HG03342 (cell line): ENCODE measurements around the gene SRPK2.
A peak's percentile ranks its signal among the peaks of the same experiment; 100 is the strongest.
"Not testable (repeated sequence)": the region's sequence is repeated elsewhere in the genome, so short reads cannot be mapped to it uniquely, and the experiment has no call there.

Experiments used
- ATAC-seq: cut with Tn5 transposase; IDR thresholded peaks from one replicate; pipeline ENCODE4 v1.9.1; 2021; ENCODE audit warnings: mild to moderate bottlenecking, moderate library complexity; ENCODE audit not compliant: unreplicated experiment

Gene SRPK2

DNA sequence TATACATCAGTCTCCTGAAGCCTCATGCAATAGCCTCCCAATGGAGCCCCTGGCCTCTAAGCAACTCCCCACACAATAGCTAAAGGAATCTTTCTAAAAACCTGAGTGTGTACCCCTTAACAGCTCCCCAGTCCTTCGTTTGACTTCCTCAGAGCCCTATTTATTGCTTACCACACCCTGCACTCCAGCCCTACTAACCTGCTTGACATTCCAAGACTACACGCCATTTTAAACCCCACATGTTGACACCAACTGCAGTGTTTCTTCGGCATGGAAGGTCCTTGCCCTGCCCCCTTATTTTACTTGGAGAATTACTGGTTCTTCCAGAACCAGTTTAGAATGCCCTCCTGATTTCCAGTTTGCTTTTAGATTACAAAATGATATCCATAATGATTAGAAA is 10.8 kb downstream of the SRPK2 start:
- no peak for ATAC-seq

- no peak for ATAC-seq
These were observed 11.7 kb downstream of the SRPK2 start for GRCh38 chr7:105376908-105377533.

DNA sequence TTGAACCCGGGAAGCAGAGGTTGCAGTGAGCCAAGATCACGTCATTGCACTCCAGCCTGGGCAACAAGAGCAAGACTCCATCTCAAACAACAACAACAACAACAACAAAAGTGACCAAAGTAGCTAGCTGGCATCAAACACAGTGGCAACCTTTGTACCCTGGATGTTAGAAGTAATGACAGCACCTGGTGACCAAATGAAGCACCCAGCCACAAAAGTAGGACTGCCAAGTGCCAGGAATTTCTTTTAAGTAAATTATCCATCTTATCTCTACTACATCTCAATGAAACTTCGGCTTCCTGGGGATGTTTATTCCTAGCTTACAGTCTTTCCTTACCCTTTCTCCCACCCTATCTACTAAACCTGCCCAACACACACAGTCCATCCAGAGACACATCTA is 18.8 kb downstream of the SRPK2 start:
- ATAC-seq = no peak

- no peak for ATAC-seq
These were observed 21.3 kb downstream of the SRPK2 start for GRCh38 chr7:105367458-105367857.

GRCh38 chr7:105365541-105366534 is 22.9 kb downstream of the SRPK2 start:
- no peak for ATAC-seq

DNA sequence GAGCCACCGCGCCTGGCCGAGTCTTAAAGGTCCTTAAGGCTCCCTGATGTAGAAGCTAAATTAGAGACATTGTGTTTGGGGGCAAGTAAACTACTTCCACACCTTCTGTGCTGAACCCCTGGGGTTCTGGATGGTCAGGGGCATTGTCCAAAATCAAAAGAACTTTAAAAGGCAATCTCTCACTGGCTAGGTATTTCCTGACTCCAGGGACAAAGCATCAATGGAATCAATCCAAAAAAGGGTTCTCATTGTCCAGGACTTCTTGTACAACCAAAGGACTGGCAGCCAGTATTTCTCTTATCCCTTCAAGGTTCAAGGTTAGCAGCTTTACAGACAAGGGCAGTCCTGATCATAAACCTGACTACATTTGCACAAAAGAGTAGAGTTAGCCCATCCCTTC is 24.0 kb downstream of the SRPK2 start:
- ATAC-seq = no peak

DNA sequence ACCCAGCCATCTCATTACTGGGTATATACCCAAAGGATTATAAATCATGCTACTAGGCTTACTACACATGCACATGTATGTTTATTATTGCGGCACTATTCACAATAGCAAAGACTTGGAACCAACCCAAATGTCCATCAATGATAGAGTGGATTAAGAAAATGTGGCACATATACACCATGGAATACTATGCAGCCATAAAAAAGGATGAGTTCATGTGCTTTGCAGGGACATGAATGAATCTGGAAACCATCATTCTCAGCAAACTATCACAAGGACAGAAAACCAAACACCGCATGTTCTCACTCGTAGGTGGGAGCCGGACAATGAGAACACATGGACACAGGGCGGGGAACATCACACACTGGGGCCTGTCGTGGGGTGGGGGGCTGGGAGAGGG is 25.1 kb downstream of the SRPK2 start:
- ATAC-seq = not testable (repeated sequence)

DNA sequence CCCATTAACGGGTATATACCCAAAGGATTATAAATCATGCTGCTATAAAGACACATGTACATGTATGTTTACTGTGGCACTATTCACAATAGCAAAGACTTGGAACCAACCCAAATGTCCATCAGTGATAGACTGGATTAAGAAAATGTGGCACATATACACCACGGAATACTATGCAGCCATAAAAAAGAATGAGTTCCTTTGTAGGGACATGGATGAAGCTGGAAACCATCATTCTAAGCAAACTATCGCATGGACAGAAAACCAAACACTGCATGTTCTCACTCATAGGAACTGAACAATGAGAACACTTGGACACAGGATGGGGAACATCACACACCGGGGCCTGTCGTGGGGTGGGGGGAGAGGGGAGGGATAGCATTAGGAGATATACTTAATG is 26.0 kb downstream of the SRPK2 start:
- ATAC-seq = not testable (repeated sequence)

GRCh38 chr7:105361995-105362394 is 26.7 kb downstream of the SRPK2 start:
- ATAC-seq = not testable (repeated sequence)

- not testable (repeated sequence) for ATAC-seq
These were observed 28.6 kb downstream of the SRPK2 start for GRCh38 chr7:105360149-105360548.

GRCh38 chr7:105355701-105356100 is 33.0 kb downstream of the SRPK2 start:
- ATAC-seq = no peak

- ATAC-seq = no peak
These were observed 34.3 kb downstream of the SRPK2 start for GRCh38 chr7:105354383-105354782.

DNA sequence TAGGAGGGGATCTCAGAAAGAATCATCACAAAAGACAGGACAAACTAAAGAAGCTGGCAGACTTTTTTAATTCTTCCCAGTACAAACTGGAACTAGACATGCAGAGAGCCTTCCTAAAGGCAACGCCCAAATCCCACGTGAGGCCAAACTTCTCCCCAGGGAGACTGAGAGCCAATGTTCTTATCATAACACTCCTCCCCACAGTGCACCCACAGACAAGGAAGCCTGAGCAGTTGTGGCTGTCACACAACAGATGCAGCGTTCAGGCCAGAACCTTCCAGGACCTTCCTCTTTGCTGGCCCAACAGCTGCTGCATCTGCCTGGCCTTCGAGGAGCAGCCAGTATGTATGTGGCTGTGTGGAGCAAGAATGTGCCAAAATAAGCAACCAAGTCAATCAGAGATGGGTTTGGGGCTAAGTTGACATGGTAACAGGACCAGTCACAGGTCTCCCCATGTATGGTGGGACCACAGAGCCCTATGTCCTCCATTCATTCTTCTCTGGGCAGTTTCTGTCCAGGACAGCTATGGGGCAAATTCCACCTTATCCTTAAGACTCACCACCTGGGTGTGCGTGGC is 34.9 kb downstream of the SRPK2 start:
- ATAC-seq = peak; percentile 34

- no peak for ATAC-seq
These were observed 35.6 kb downstream of the SRPK2 start for GRCh38 chr7:105352901-105353668.

DNA sequence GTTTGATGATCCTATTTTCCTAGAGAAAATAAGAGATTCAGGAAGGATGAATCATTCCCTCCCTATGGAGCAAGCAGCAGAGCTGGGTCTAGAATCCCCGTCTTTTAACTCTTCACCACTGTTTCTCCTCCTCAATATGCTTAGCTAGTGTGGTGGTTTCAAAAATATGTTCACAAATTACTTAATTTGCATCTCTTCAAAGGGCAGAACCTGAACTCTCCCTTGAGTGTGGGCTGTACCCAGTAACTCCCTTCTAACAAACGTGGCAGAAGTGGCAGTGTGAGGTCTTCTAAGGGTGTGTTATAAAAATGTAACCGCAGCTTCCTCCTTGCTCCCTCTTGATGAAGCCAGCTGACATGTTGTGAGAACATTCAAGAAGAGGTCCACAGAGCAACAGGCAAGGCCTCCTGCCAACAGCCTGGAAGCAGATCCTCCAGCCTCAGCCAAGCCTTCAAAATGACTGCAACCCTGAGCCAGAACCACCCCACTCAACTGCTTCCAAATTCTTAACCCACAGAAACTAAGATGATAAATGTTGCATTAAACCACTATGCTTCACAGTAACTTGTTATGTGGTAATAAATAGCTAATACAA is 36.6 kb downstream of the SRPK2 start:
- ATAC-seq = peak; percentile 90

- no peak for ATAC-seq
These were observed 37.8 kb downstream of the SRPK2 start for GRCh38 chr7:105350906-105351305.

- ATAC-seq = not testable (repeated sequence)
These were observed 40.5 kb downstream of the SRPK2 start for GRCh38 chr7:105348177-105348576.

GRCh38 chr7:105346593-105347322 is 42.0 kb downstream of the SRPK2 start:
- ATAC-seq = no peak

DNA sequence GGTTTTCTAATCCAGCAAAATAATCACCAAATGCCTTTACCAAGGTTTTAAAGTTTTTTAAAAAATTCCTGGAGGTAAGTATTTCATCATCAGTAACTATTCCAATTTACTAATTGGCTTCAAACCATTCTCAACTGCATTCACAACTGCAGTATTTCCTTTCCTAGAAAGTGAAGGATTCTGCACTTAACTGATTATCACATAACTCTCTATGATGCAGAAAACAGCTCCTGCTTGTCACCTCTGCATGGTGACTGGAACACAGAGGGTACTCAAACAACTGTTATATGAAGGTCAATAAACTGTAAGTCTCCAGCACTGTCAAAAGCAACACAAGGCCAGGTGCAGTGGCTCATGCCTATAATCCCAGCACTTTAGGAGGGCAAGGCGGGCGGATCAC is 42.6 kb downstream of the SRPK2 start:
- ATAC-seq = no peak

GRCh38 chr7:105345725-105346124 is 43.0 kb downstream of the SRPK2 start:
- no peak for ATAC-seq
